ENCODE results near the gene SPRING1. TPM values are rescaled to one million over a fixed set of nuclear protein-coding genes. Genes with fewer than 3 reads are reported as not detected.

SPRING1 gene
- total RNA-seq, 4 donors from 2014 or later = 18.6 to 25.3 (median 20.3) TPM

DNA sequence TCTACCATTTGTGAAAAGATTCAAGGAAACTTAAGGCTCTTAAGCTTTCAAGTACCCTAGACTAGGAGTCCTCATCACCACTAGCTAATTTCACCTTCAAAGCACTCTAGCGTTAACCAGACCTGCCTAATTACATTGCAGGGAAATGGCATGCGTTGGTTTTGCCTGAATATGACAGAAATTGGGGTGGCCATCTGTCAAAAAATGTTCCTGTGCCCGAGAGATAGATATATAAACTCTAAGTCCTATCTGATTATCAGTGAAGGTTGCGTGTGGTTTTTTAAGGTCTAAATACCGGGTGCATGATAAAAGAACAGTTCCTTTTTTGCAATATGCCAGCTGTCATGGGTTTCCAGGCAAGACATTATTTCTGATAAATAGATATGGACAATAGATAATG lies 48.3 kb downstream of the SPRING1 start:
- intact Hi-C loops (cut with DNase I; ENCODE audit: low total_unique reads) = no loop called here
- H3K4me3 ChIP-seq (ENCODE audit: low read depth, poor library complexity, severe bottlenecking) = no peak overlapping the region
- no peak for TF ChIP-seq CTCF (IDR thresholded peaks at IDR 0.05)
- no peak for DNase-seq (ENCODE audit: low spot score in 2 of 2)
- WGBS, 2 donors = 77 to 84% methylated on average over 5 of the region's 5 CpGs

Other genes with a start within 250 kb of the SPRING1 start
- gene MAP1LC3B2, start 178.7 kb downstream of the SPRING1 start, total RNA-seq = 1 to 10 TPM in 3 of 4 donors, not detected in 1; 2.1 to 2.5 (median 2.3) TPM
- gene RNFT2, start 246 bp upstream of the SPRING1 start, total RNA-seq = 1 to 10 TPM in 2 of 4 donors, under 1 TPM in 1, not detected in 1; 0.68 to 1.2 (median 1.2) TPM
- gene HRK, start 143.4 kb upstream of the SPRING1 start, total RNA-seq = under 1 TPM; 0.03 to 0.38 (median 0.08) TPM
- 10 to 100 TPM in 3 of 4 donors, 1 to 10 TPM in 1; 8.1 to 17.0 (median 15.8) TPM for gene FBXW8, start 172.9 kb upstream of the SPRING1 start, total RNA-seq